HepG2 (cell line): Measurements from ENCODE around the gene ERCC2. TPM values are rescaled to one million over a fixed set of nuclear protein-coding genes. Genes with fewer than 3 reads are reported as not detected.
A peak's percentile ranks its signal among the peaks of the same experiment; 100 is the strongest.

ENCODE experiments used
- AKAP8 ChIP-seq: sonication (generic); formaldehyde crosslinking; IDR thresholded peaks from 2 replicates; pipeline ENCODE4 v1.5.1; 2020; ENCODE audit warnings: mild to moderate bottlenecking, missing genetic modification reagents
- ATF1 ChIP-seq: IDR thresholded peaks from 2 replicates; pipeline ENCODE4 v1.6.1; 2016; ENCODE audit warnings: mild to moderate bottlenecking, control low read depth
- CSRNP2 ChIP-seq: sonication (generic); formaldehyde crosslinking; conservative IDR thresholded peaks from 2 replicates; pipeline ENCODE4 v1.8.0; 2022; ENCODE audit warnings: low read depth, missing genetic modification reagents
- DPF2 ChIP-seq: sonication (generic); formaldehyde crosslinking; IDR thresholded peaks from 2 replicates; pipeline ENCODE4 v1.4.0; 2020; ENCODE audit warnings: mild to moderate bottlenecking, low read depth, missing genetic modification reagents, borderline replicate concordance
- EHMT2 ChIP-seq: fragments of 200-600 bp; sonication (generic); IDR thresholded peaks from 2 replicates; pipeline ENCODE4 v1.7.0; 2017; ENCODE audit warnings: antibody characterized with exemption, low read depth, low read length, borderline replicate concordance
- HNF1A ChIP-seq, 2 experiments: sonication (generic) in 1 of 2; formaldehyde crosslinking in 1 of 2; IDR thresholded peaks; 2 replicates each; pipeline versions ENCODE4 v1.4.0 to v1.6.1; 2016 to 2020; ENCODE audit warnings: borderline replicate concordance in 1 of 2, low read depth in 1 of 2, mild to moderate bottlenecking in 1 of 2, missing genetic modification reagents in 1 of 2
- HNRNPUL1 ChIP-seq: fragments of 200-400 bp; formaldehyde crosslinking; IDR thresholded peaks from 2 replicates; pipeline ENCODE4 v1.6.1; 2017; ENCODE audit warnings: low read depth, mild to moderate bottlenecking, low read length, moderate library complexity
- KMT2B ChIP-seq: IDR thresholded peaks from 2 replicates; pipeline ENCODE4 v1.6.1; 2016; ENCODE audit warnings: missing genetic modification reagents, missing compliant biosample characterization
- MTA1 ChIP-seq: sonication (generic); formaldehyde crosslinking; IDR thresholded peaks from 2 replicates; pipeline ENCODE4 v1.4.0; 2020; ENCODE audit warnings: missing genetic modification reagents, mild to moderate bottlenecking, borderline replicate concordance
- NCOA5 ChIP-seq: sonication (generic); formaldehyde crosslinking; IDR thresholded peaks from 2 replicates; pipeline ENCODE4 v1.4.0; 2020; ENCODE audit warnings: missing genetic modification reagents
- PAWR ChIP-seq: sonication (generic); formaldehyde crosslinking; IDR thresholded peaks from 2 replicates; pipeline ENCODE4 v1.4.0; 2020; ENCODE audit warnings: missing genetic modification reagents, mild to moderate bottlenecking, borderline replicate concordance
- PCBP1 ChIP-seq: fragments of 200-400 bp; formaldehyde crosslinking; IDR thresholded peaks from 2 replicates; pipeline ENCODE4 v1.6.1; 2017; ENCODE audit warnings: mild to moderate bottlenecking, low read depth, low read length, borderline replicate concordance
- RARA ChIP-seq: IDR thresholded peaks from 2 replicates; pipeline ENCODE4 v1.6.1; 2016; ENCODE audit warnings: missing genetic modification reagents, missing compliant biosample characterization
- RBM39 ChIP-seq: fragments of 200-400 bp; formaldehyde crosslinking; IDR thresholded peaks from one replicate; pipeline ENCODE4 v1.6.1; 2018; ENCODE audit warnings: antibody characterized with exemption, mild to moderate bottlenecking, low read depth, low read length; ENCODE audit not compliant: poor library complexity, severe bottlenecking
- REPIN1 ChIP-seq: sonication (generic); formaldehyde crosslinking; IDR thresholded peaks from 2 replicates; pipeline ENCODE4 v1.8.0; 2022; ENCODE audit warnings: missing genetic modification reagents, low read depth, mild to moderate bottlenecking, borderline replicate concordance
- RORA ChIP-seq: sonication (generic); formaldehyde crosslinking; IDR thresholded peaks from 2 replicates; pipeline ENCODE4 v1.5.0; 2020; ENCODE audit warnings: mild to moderate bottlenecking, missing genetic modification reagents, moderate library complexity
- YY1 ChIP-seq: IDR thresholded peaks from 2 replicates; pipeline ENCODE4 v1.6.1; 2011; ENCODE audit warnings: low read length, low read depth, moderate library complexity, mild to moderate bottlenecking; ENCODE audit not compliant: insufficient read depth, insufficient replicate concordance
- ZFP36L2 ChIP-seq: sonication (generic); formaldehyde crosslinking; IDR thresholded peaks from 2 replicates; pipeline ENCODE4 v1.4.0; 2020; ENCODE audit warnings: missing genetic modification reagents
- ZNF543 ChIP-seq: sonication (generic); formaldehyde crosslinking; IDR thresholded peaks from 2 replicates; pipeline ENCODE4 v1.4.0; 2020; ENCODE audit warnings: mild to moderate bottlenecking, missing genetic modification reagents
- ZNF563 ChIP-seq: sonication (generic); formaldehyde crosslinking; IDR thresholded peaks from 2 replicates; pipeline ENCODE4 v1.8.0; 2022; ENCODE audit warnings: mild to moderate bottlenecking, moderate library complexity, missing genetic modification reagents
- ZNF569 ChIP-seq: sonication (generic); formaldehyde crosslinking; IDR thresholded peaks from 2 replicates; pipeline ENCODE4 v1.5.0; 2020; ENCODE audit warnings: mild to moderate bottlenecking, missing genetic modification reagents, moderate library complexity, borderline replicate concordance
- ZNF580 ChIP-seq: IDR thresholded peaks from 2 replicates; pipeline ENCODE4 v1.6.1; 2016; ENCODE audit warnings: low read depth, borderline replicate concordance
- ZNF766 ChIP-seq: sonication (generic); formaldehyde crosslinking; IDR thresholded peaks from 2 replicates; pipeline ENCODE4 v1.5.0; 2020; ENCODE audit warnings: missing genetic modification reagents, borderline replicate concordance
- polyA plus RNA-seq, 8 experiments: library from polyadenylated mRNA; depleted of rRNA in 3 of 8; stranded (reverse) in 7 of 8; unstranded in 1 of 8; fragments of >200 nt; fragmentation: Illumina TruSeq in 4 of 8; extraction: Trizol in 4 of 8; gene quantifications; 2 replicates each; pipeline versions ENCODE4 v1.2.1 to v1.2.3, GENCODE V29; 2011 to 2016; ENCODE audit warnings: low read depth in 4 of 8, missing spikeins in 1 of 8, mixed read lengths in 1 of 8; ENCODE audit not compliant: insufficient read depth in 1 of 8
- total RNA-seq, 5 experiments: library from RNA; depleted of rRNA; stranded (reverse); fragments of >200 nt; fragmentation: Illumina TruSeq; extraction: Trizol; gene quantifications; 2 replicates each; pipeline ENCODE4 v1.2.3, GENCODE V29; 2016; ENCODE audit warnings: low read depth in 1 of 5

Gene ERCC2
- total and polyA plus RNA-seq, 2 of the 13 experiments (the other 11 are each of a cell fraction or from before 2014, with no cell fraction given): 25.4 to 49.2 TPM

GRCh38 chr19:45406226-45407090 lies 36.1 kb upstream of the ERCC2 start, which contains the start of gene POLR1G (continued):
- TF ChIP-seq PAWR (CRISPR knock-in tag): no peak
- TF ChIP-seq RARA (CRISPR knock-in tag): no peak; the same call in 1 of the 2 replicates
- TF ChIP-seq DPF2 (CRISPR knock-in tag): no peak; the same call in 1 of the 2 replicates
- no peak for TF ChIP-seq HNF1A (IDR thresholded peaks at IDR 0.05; ENCODE audit: low read depth)
- TF ChIP-seq HNF1A (CRISPR knock-in tag; IDR thresholded peaks at IDR 0.05; ENCODE audit: borderline replicate concordance): no peak
- peak; percentile 43; the same call in 1 of the 2 replicates for TF ChIP-seq ZNF543 (CRISPR knock-in tag)
- TF ChIP-seq ZNF563: peak; percentile 79; the same call in 1 of the 2 replicates
- TF ChIP-seq YY1: peak; percentile 55
- no peak for TF ChIP-seq NCOA5
- no peak for TF ChIP-seq CSRNP2 (CRISPR knock-in tag)
- TF ChIP-seq REPIN1 (CRISPR knock-in tag): peak; percentile 42; the same call in 1 of the 2 replicates
- no peak for TF ChIP-seq EHMT2
- no peak for TF ChIP-seq ZFP36L2 (CRISPR knock-in tag)
- TF ChIP-seq PCBP1: peak; percentile 95; the same call in 1 of the 2 replicates
- TF ChIP-seq MTA1: no peak
- TF ChIP-seq RORA (CRISPR knock-in tag): no peak
- peak; percentile 71; the same call in 1 of the 2 replicates for TF ChIP-seq ATF1 (CRISPR knock-in tag)
- no peak; the same call in 1 of the 2 replicates for TF ChIP-seq KMT2B (CRISPR knock-in tag)
- no peak for TF ChIP-seq ZNF569 (CRISPR knock-in tag)
- TF ChIP-seq RBM39: peak; percentile 50
- TF ChIP-seq AKAP8 (CRISPR knock-in tag): 0 out of 2 replicates have a peak, but pooled peaks have one; percentile 58
- no peak for TF ChIP-seq ZNF766 (CRISPR knock-in tag)
- TF ChIP-seq HNRNPUL1: no peak
- TF ChIP-seq ZNF580 (CRISPR knock-in tag): 0 out of 2 replicates have a peak, but pooled peaks have one; percentile 18
